H54 (cell line): ENCODE results near the gene TMEM170A.
"Not testable (repeated sequence)": the region's sequence is repeated elsewhere in the genome, so short reads cannot be mapped to it uniquely, and the experiment has no call there.

Experiments
- DNase-seq: peaks from one replicate; pipeline ENCODE4 v3.0.0; 2011; ENCODE audit warnings: low spot score, mixed read lengths; ENCODE audit not compliant: insufficient read length
- FAIRE-seq: peaks from 3 replicates; lab custom pipeline; 2011; peaks lifted over from hg19 to GRCh38; lab: Jason Lieb, UNC
- POLR2A ChIP-seq: IDR thresholded peaks from 2 replicates; pipeline ENCODE4 v1.6.1; 2011; ENCODE audit warnings: low read depth, mild to moderate bottlenecking, low read length

Gene TMEM170A

GRCh38 chr16:75464122-75464918 lies at the start of gene TMEM170A:
TMEM170A (minus strand) TSS chr16:75464689; CDS start chr16:75464600, 89 bp downstream.
- TF ChIP-seq POLR2A, result peak; percentile 98
- FAIRE-seq (peak; percentile 65), DNase-seq (peak; percentile 97)

GRCh38 chr16:75506574-75506973 lies 42.1 kb upstream of the TMEM170A start:
- FAIRE-seq, result no peak
- DNase-seq, result no peak
- no peak for TF ChIP-seq POLR2A

- FAIRE-seq (no peak), DNase-seq (no peak)
- no peak for TF ChIP-seq POLR2A
These were observed 41.6 kb upstream of the TMEM170A start for GRCh38 chr16:75506107-75506506.

GRCh38 chr16:75503801-75504200 lies 39.3 kb upstream of the TMEM170A start:
- no peak for FAIRE-seq
- no peak for TF ChIP-seq POLR2A
- no peak for DNase-seq

- no peak for TF ChIP-seq POLR2A
- no peak for FAIRE-seq
- DNase-seq, result peak; percentile 47
These were observed 38.6 kb upstream of the TMEM170A start for GRCh38 chr16:75502916-75503605.

GRCh38 chr16:75501820-75502219 lies 37.3 kb upstream of the TMEM170A start:
- FAIRE-seq, DNase-seq: not testable (repeated sequence)

GRCh38 chr16:75501359-75501758 lies 36.9 kb upstream of the TMEM170A start:
- TF ChIP-seq POLR2A, result no peak
- DNase-seq (no peak), FAIRE-seq (no peak)

- FAIRE-seq, result not testable (repeated sequence)
These were observed 34.3 kb upstream of the TMEM170A start for GRCh38 chr16:75498605-75499322.

GRCh38 chr16:75497558-75497957 lies 33.1 kb upstream of the TMEM170A start:
- no peak for TF ChIP-seq POLR2A
- DNase-seq (no peak), FAIRE-seq (no peak)

More at GRCh38 chr16:75498605-75499322, 34.3 kb upstream of the TMEM170A start:
- DNase-seq, result not testable (repeated sequence)

- no peak for FAIRE-seq
- no peak for TF ChIP-seq POLR2A
These were observed 30.7 kb upstream of the TMEM170A start, which contains the start of gene CHST6 for GRCh38 chr16:75495076-75495674. CHST6 (minus strand) TSS chr16:75495441; CDS start chr16:75479828, 15,613 bp downstream.

GRCh38 chr16:75494661-75495075 lies 30.2 kb upstream of the TMEM170A start:
- FAIRE-seq (no peak), DNase-seq (no peak)
- no peak for TF ChIP-seq POLR2A

More at GRCh38 chr16:75495076-75495674, 30.7 kb upstream of the TMEM170A start, which contains the start of gene CHST6:
- no peak for DNase-seq

- DNase-seq, result no peak
- no peak for FAIRE-seq
- TF ChIP-seq POLR2A, result no peak
These were observed 29.7 kb upstream of the TMEM170A start for GRCh38 chr16:75494184-75494583.

GRCh38 chr16:75491876-75492275 lies 27.4 kb upstream of the TMEM170A start:
- DNase-seq (peak; percentile 74), FAIRE-seq (no peak)
- TF ChIP-seq POLR2A, result no peak
